HUES64 (cell line): ENCODE data around the gene CSAG2.
"Not testable (repeated sequence)": the region's sequence is repeated elsewhere in the genome, so short reads cannot be mapped to it uniquely, and the experiment has no call there.

ENCODE experiments used
- H3K27ac ChIP-seq: 2 replicates; pipeline ENCODE4 v1.7.0; 2013; ENCODE audit warnings: low read depth, low read length, inconsistent platforms
- H3K27me3 ChIP-seq: 2 replicates; pipeline ENCODE4 v1.6.1; 2013; ENCODE audit warnings: mild to moderate bottlenecking, low read length; ENCODE audit not compliant: insufficient read depth
- H3K36me3 ChIP-seq: 2 replicates; pipeline ENCODE4 v1.6.1; 2013; ENCODE audit warnings: mild to moderate bottlenecking, low read length; ENCODE audit not compliant: insufficient read depth
- H3K4me1 ChIP-seq: 2 replicates; pipeline ENCODE4 v1.6.1; 2013; ENCODE audit warnings: mild to moderate bottlenecking, low read length, moderate library complexity; ENCODE audit not compliant: insufficient read depth
- H3K4me3 ChIP-seq: 2 replicates; pipeline ENCODE4 v1.5.1; 2013; ENCODE audit warnings: mild to moderate bottlenecking, low read length, moderate library complexity
- H3K9ac ChIP-seq: 2 replicates; pipeline ENCODE4 v1.6.1; 2013; ENCODE audit warnings: mild to moderate bottlenecking, low read depth, low read length
- H3K9me3 ChIP-seq: 2 replicates; pipeline ENCODE4 v1.6.1; 2013; ENCODE audit warnings: low read depth, low read length; ENCODE audit not compliant: insufficient read depth
- WGBS: fragments of 150-250, 120-280 bp; methylation state at CpG from one replicate; pipeline ENCODE4 v1.1.7; 2013; ENCODE audit warnings: missing lambda C conversion rate; 5-methylcytosine and 5-hydroxymethylcytosine counted together

Gene CSAG2

GRCh38 chrX:152713815-152714787, 5.0 kb upstream of the CSAG2 start, which contains the start of gene MAGEA2B:
MAGEA2B (plus strand) TSS chrX:152714628; CDS start chrX:152717107, 2,479 bp downstream.
- WGBS = no CpG with 5 or more reads among the region's 35 CpGs
- not testable (repeated sequence) for H3K9me3 ChIP-seq, H3K36me3 ChIP-seq, H3K4me3 ChIP-seq, H3K27ac ChIP-seq, H3K4me1 ChIP-seq, H3K27me3 ChIP-seq, H3K9ac ChIP-seq

GRCh38 chrX:152713195-152713594, 4.1 kb upstream of the CSAG2 start:
- WGBS = no CpG with 5 or more reads among the region's 5 CpGs
- H3K27me3 ChIP-seq, H3K36me3 ChIP-seq, H3K9ac ChIP-seq, H3K4me3 ChIP-seq, H3K9me3 ChIP-seq, H3K4me1 ChIP-seq, H3K27ac ChIP-seq: not testable (repeated sequence)

GRCh38 chrX:152706500-152706899, 2.6 kb downstream of the CSAG2 start:
- not testable (repeated sequence) for H3K9me3 ChIP-seq, H3K27ac ChIP-seq, H3K4me3 ChIP-seq, H3K9ac ChIP-seq, H3K27me3 ChIP-seq, H3K4me1 ChIP-seq, H3K36me3 ChIP-seq
- 90% methylated on average over 4 of the region's 7 CpGs for WGBS

- not testable (repeated sequence) for H3K9ac ChIP-seq, H3K27me3 ChIP-seq, H3K4me1 ChIP-seq, H3K27ac ChIP-seq, H3K9me3 ChIP-seq, H3K4me3 ChIP-seq, H3K36me3 ChIP-seq
- 95% methylated on average over 4 of the region's 5 CpGs for WGBS
These were observed 8.7 kb downstream of the CSAG2 start for GRCh38 chrX:152700390-152700789.

GRCh38 chrX:152697952-152698931, 10.8 kb downstream of the CSAG2 start, which contains the start of gene MAGEA3:
MAGEA3 (plus strand) TSS chrX:152698794; CDS start chrX:152700833, 2,039 bp downstream.
- not testable (repeated sequence) for H3K27me3 ChIP-seq, H3K9ac ChIP-seq, H3K36me3 ChIP-seq, H3K27ac ChIP-seq, H3K9me3 ChIP-seq, H3K4me3 ChIP-seq, H3K4me1 ChIP-seq
- no CpG with 5 or more reads among the region's 34 CpGs for WGBS

- not testable (repeated sequence) for H3K27me3 ChIP-seq, H3K9me3 ChIP-seq, H3K4me3 ChIP-seq, H3K4me1 ChIP-seq, H3K9ac ChIP-seq, H3K27ac ChIP-seq, H3K36me3 ChIP-seq
- no CpG with 5 or more reads among the region's 3 CpGs for WGBS
These were observed 28.1 kb downstream of the CSAG2 start for GRCh38 chrX:152681012-152681411.

- WGBS = 100% methylated on average over 1 of the region's 3 CpGs
These were observed 34.4 kb downstream of the CSAG2 start for GRCh38 chrX:152674652-152675051.

GRCh38 chrX:152674135-152674534, 34.9 kb downstream of the CSAG2 start:
- H3K9ac ChIP-seq = no peak overlapping the region
- H3K4me3 ChIP-seq = no peak overlapping the region
- H3K4me1 ChIP-seq = no peaks in the 10 kb centered on the region
- H3K27me3 ChIP-seq = no peaks in the 10 kb centered on the region
- no peak overlapping the region for H3K27ac ChIP-seq
- H3K9me3 ChIP-seq = no peaks in the 10 kb centered on the region
- WGBS = 84% methylated on average over 1 of the region's 2 CpGs
- H3K36me3 ChIP-seq = no peaks in the 10 kb centered on the region

More at GRCh38 chrX:152674652-152675051, 34.4 kb downstream of the CSAG2 start:
- not testable (repeated sequence) for H3K4me3 ChIP-seq, H3K36me3 ChIP-seq, H3K9ac ChIP-seq, H3K4me1 ChIP-seq, H3K9me3 ChIP-seq, H3K27me3 ChIP-seq, H3K27ac ChIP-seq

- H3K4me1 ChIP-seq = no peaks in the 10 kb centered on the region
- H3K27ac ChIP-seq = no peak overlapping the region
- no peaks in the 10 kb centered on the region for H3K36me3 ChIP-seq
- no peak overlapping the region for H3K9ac ChIP-seq
- 90% methylated on average over 2 of the region's 4 CpGs for WGBS
- H3K27me3 ChIP-seq = no peaks in the 10 kb centered on the region
- H3K9me3 ChIP-seq = no peaks in the 10 kb centered on the region
- H3K4me3 ChIP-seq = no peak overlapping the region
These were observed 46.0 kb downstream of the CSAG2 start for GRCh38 chrX:152663086-152663485.

GRCh38 chrX:152658302-152658701, 50.8 kb downstream of the CSAG2 start:
- H3K27me3 ChIP-seq = no peaks in the 10 kb centered on the region
- WGBS = 55% methylated on average over 2 of the region's 2 CpGs
- no peaks in the 10 kb centered on the region for H3K36me3 ChIP-seq
- no peaks in the 10 kb centered on the region for H3K4me1 ChIP-seq
- no peak overlapping the region for H3K9ac ChIP-seq
- no peak overlapping the region for H3K4me3 ChIP-seq
- H3K9me3 ChIP-seq = no peaks in the 10 kb centered on the region
- no peak overlapping the region for H3K27ac ChIP-seq
